Adrenal gland (tissue), 5 donors: ENCODE data around the gene FLRT1.

Source experiments
- CTCF ChIP-seq, 6 experiments: fragments of 450-650 bp in 4 of 6; fragments of 200-600 bp in 2 of 6; sonication (generic) in 1 of 6; IDR thresholded peaks; 1 replicate in 5 of 6; 2 replicates in 1 of 6; pipeline versions ENCODE4 v1.5.1 to v1.8.0; 2016 to 2021; ENCODE audit warnings: antibody characterized with exemption in 6 of 6, mild to moderate bottlenecking in 2 of 6, moderate library complexity in 1 of 6
- POLR2A ChIP-seq, 2 donors: fragments of 450-650 bp; IDR thresholded peaks; one replicate each; pipeline ENCODE4 v1.6.1; 2017; ENCODE audit warnings: antibody characterized with exemption in 2 of 2, mild to moderate bottlenecking in 2 of 2, moderate library complexity in 1 of 2
- donor health status: DM: no; HTN: no; CAD: no.

GRCh38 chr11:64006398-64006797, 29.3 kb upstream of the FLRT1 start:
- no peak for TF ChIP-seq POLR2A (IDR thresholded peaks at IDR 0.05)
- no peak for TF ChIP-seq CTCF (IDR thresholded peaks at IDR 0.05)
